Stimulated activated naive CD8-positive, alpha-beta T cell treated with anti-CD3 and anti-CD28 coated beads, Interleukin-15, Interleukin-2, amounts not matched to agents 100 ng/mL and 50 ng/mL, for 24 hours (primary cell): Measurements from ENCODE around the gene TPST1.
"Not testable (repeated sequence)": the region's sequence is repeated elsewhere in the genome, so short reads cannot be mapped to it uniquely, and the experiment has no call there.

Source experiments
- H3K27ac Mint-ChIP-seq: one replicate; pipeline ENCODE4 v1.8.0; 2021; ENCODE audit warnings: mild to moderate bottlenecking, mixed read lengths
- H3K27me3 Mint-ChIP-seq: one replicate; pipeline ENCODE4 v1.8.0; 2021; ENCODE audit warnings: mixed read lengths
- H3K36me3 Mint-ChIP-seq: one replicate; pipeline ENCODE4 v1.8.0; 2021; ENCODE audit warnings: low read depth, mixed read lengths
- H3K4me1 Mint-ChIP-seq: one replicate; pipeline ENCODE4 v1.8.0; 2021; ENCODE audit warnings: low read depth, mixed read lengths
- H3K4me3 Mint-ChIP-seq: one replicate; pipeline ENCODE4 v1.8.0; 2021; ENCODE audit warnings: mild to moderate bottlenecking, mixed read lengths
- H3K9me3 Mint-ChIP-seq: one replicate; pipeline ENCODE4 v1.8.0; 2021; ENCODE audit warnings: mixed read lengths

Gene TPST1

DNA sequence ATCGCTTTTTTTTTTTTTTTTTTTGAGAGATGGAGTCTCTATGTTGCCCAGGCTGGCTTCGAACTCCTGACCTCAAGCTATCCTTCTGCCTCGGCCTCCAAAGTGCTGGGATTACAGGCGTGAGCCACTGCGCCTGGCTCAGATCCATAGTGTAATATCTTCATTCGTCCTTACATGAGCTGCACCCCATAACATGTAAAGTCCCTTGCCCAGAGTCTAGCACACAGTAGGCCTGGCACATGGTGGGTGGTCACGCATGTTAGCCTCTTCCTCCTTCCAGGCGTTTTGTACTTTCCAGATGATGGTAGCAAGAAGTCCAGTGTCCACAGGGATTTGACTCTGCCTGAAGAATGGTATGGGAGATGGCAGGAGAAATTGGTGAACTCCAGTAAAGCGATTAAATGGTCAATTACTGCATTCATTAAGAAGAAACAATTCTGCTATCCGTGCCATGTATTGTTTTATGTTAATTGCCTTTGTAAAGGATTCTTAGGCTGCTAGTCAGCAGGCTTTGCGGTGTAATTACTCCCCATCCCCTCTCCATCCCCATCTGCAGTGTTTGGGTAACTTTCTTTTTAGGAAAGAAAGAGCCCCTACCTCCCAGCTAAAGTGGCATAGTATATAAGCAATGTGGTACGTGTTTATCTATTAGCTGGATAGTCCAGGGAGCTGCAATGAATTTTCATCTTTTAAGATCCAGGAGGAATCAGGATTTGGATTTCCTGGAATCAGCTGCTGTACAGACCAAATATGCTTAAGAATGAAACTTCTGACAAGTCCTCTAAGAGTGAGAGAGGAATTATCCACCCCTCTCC, 1.2 kb downstream of the TPST1 start:
- Mint-ChIP-seq H3K27me3 (peaks cover 16% of the 10 kb centered on the region), H3K4me3 (peak overlapping the region; percentile 92), H3K27ac (peak overlapping the region; percentile 84), H3K9me3 (no peaks in the 10 kb centered on the region), H3K4me1 (peaks cover 35% of the 10 kb centered on the region), H3K36me3 (no peaks in the 10 kb centered on the region)

DNA sequence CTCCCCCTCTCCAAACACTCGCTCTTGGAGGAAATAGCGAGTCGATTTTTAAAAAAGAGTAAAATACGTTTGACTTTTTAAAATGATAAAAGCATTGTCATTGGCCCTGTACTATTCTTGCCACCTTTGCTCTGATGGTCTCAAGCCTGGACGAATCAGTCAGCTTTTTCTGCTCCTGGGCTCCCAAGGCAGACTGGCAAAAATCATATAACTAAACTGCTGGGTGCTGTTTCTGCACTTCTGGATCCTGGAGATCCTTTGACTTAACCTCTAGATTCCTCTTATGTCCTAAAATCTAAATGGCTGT, 1.8 kb downstream of the TPST1 start:
- Mint-ChIP-seq H3K4me3 (peak overlapping the region; percentile 92), H3K9me3 (no peaks in the 10 kb centered on the region), H3K27ac (peak overlapping the region; percentile 34), H3K36me3 (no peaks in the 10 kb centered on the region), H3K4me1 (peaks cover 35% of the 10 kb centered on the region), H3K27me3 (peaks cover 16% of the 10 kb centered on the region)

DNA sequence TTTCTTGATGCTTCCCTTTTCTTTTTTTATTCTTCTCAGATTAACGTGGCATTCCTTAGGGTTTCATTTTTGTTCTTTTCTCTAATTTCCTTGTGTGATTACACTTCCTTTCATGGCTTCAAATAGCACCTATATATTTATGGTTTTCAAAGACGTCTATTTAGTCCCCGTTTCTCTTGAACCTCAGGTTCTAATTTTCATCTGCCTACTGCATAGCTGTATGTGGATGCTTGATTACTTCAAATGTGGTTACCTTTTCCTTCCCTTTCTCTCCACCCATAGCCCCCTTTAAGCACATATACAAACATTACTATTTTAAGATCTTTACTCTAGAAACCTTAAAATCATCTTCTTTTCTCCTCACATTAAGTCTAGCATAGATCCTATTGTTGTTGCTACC, 2.4 kb downstream of the TPST1 start:
- H3K36me3 Mint-ChIP-seq: no peaks in the 10 kb centered on the region
- peaks cover 10% of the 10 kb centered on the region for H3K27me3 Mint-ChIP-seq
- peak overlapping the region; percentile 92 for H3K4me3 Mint-ChIP-seq
- H3K27ac Mint-ChIP-seq: no peak overlapping the region
- H3K4me1 Mint-ChIP-seq: peaks cover 36% of the 10 kb centered on the region
- no peaks in the 10 kb centered on the region for H3K9me3 Mint-ChIP-seq

DNA sequence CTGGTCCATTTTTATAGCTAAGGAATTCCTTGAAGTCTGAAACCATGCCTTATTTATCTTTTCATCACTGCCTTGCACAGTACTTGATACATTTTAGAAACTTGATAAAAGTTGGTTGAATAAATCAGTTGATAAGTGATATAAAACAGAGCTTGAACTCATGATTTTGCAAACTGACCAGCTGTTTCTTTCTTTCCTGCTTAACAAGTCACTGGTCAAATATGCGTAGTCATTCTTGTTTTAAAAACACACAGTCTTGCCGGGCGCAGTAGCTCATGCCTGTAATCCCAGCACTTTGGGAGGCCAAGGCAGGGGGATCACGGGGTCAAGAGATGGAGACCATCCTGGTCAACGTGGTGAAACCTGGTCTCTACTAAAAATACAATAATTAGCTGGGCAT, 6.3 kb downstream of the TPST1 start:
- peaks cover 35% of the 10 kb centered on the region for H3K4me1 Mint-ChIP-seq

DNA sequence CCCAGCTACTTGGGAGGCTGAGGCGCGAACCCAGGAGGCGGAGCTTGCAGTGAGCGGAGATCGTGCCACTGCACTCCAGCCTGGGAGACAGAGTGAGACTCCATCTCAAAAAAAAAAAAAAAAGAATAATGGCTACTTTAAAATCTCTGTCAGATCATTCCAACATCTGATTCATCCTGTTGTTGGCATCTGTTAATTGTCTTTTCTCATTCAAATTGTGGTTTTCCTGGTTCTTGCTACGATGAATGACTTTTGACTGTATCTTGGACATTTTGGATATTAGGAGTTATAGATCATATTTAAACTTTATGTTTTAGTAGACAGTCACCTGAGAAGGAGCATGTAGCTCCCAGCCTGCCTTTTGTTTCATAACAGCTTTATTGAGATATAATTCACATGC, 8.5 kb downstream of the TPST1 start:
- no peaks in the 10 kb centered on the region for H3K36me3 Mint-ChIP-seq
- H3K4me1 Mint-ChIP-seq: peaks cover 19% of the 10 kb centered on the region
- H3K27ac Mint-ChIP-seq: no peak overlapping the region
- no peaks in the 10 kb centered on the region for H3K9me3 Mint-ChIP-seq
- H3K4me3 Mint-ChIP-seq: no peak overlapping the region
- H3K27me3 Mint-ChIP-seq: no peaks in the 10 kb centered on the region

More for the DNA sequence above, 6.3 kb downstream of the TPST1 start:
- no peak overlapping the region for H3K27ac Mint-ChIP-seq
- no peak overlapping the region for H3K4me3 Mint-ChIP-seq
- H3K9me3 Mint-ChIP-seq: no peaks in the 10 kb centered on the region
- peaks cover under 1% of the 10 kb centered on the region for H3K27me3 Mint-ChIP-seq
- H3K36me3 Mint-ChIP-seq: no peaks in the 10 kb centered on the region

DNA sequence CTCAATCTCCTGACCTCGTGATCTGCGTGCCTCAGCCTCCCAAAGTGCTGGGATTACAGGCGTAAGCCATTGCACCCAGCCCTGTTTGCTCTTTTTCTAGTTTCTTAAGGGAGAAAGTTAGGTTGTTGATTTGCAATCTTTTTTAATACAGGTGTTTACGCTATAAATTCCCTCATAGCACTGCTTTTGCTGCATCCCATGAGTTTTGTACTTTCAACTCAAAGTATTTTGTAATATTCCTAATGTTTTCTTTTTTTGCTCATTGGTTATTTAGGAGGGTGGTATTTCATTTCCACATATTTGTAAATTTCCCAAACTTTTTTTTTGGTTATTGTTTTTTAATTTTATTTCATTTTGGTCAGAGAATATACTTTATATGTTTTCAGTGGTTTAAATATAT, 11.6 kb downstream of the TPST1 start:
- no peak overlapping the region for H3K4me3 Mint-ChIP-seq
- H3K27me3 Mint-ChIP-seq: no peaks in the 10 kb centered on the region
- H3K4me1 Mint-ChIP-seq: peaks cover 19% of the 10 kb centered on the region
- no peaks in the 10 kb centered on the region for H3K9me3 Mint-ChIP-seq
- no peak overlapping the region for H3K27ac Mint-ChIP-seq
- H3K36me3 Mint-ChIP-seq: no peaks in the 10 kb centered on the region

DNA sequence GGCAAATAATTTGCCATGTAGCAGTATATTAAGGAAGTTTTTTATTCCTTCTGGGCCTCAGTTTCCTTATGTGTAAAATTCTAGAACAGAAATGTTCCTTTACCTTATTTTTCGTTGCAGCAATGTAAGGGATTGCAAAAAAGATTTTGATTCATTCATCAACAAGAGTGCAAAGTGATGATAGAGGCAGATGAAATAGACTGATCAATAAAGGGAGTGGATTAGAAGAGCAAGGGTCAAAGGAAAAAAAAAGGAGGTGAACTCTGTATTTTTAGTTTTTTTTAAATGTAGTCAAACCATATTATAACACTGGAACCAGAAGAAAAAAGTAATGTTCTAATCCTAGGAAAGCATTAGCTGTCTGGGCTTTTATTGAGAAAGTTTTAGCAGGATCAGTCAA, 14.7 kb downstream of the TPST1 start:
- no peaks in the 10 kb centered on the region for H3K36me3 Mint-ChIP-seq
- no peaks in the 10 kb centered on the region for H3K27me3 Mint-ChIP-seq
- no peaks in the 10 kb centered on the region for H3K9me3 Mint-ChIP-seq
- H3K4me3 Mint-ChIP-seq: no peak overlapping the region
- H3K4me1 Mint-ChIP-seq: peaks cover 5% of the 10 kb centered on the region
- no peak overlapping the region for H3K27ac Mint-ChIP-seq

DNA sequence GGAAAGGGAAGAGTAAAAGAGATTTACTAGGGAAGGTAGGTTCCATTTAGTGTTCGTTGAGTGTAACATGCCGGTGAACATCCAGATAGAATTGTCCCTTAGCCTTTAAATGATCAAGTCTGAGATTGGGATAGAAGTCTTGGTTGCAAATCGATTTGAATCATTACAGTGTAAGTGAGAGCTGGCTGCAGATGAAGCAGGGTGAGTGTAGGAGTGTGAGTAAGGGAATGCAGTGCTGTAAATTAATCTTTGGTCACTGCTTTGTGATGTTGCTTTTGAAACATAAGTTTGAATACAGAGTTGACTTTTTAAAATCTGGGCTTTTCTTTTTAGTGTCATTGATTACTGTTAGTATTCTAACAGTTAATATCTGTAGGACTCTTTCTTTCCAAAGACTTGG, 16.3 kb downstream of the TPST1 start:
- H3K9me3 Mint-ChIP-seq: no peaks in the 10 kb centered on the region
- H3K27me3 Mint-ChIP-seq: no peaks in the 10 kb centered on the region
- no peak overlapping the region for H3K27ac Mint-ChIP-seq
- no peaks in the 10 kb centered on the region for H3K36me3 Mint-ChIP-seq
- peaks cover 5% of the 10 kb centered on the region for H3K4me1 Mint-ChIP-seq
- H3K4me3 Mint-ChIP-seq: no peak overlapping the region

DNA sequence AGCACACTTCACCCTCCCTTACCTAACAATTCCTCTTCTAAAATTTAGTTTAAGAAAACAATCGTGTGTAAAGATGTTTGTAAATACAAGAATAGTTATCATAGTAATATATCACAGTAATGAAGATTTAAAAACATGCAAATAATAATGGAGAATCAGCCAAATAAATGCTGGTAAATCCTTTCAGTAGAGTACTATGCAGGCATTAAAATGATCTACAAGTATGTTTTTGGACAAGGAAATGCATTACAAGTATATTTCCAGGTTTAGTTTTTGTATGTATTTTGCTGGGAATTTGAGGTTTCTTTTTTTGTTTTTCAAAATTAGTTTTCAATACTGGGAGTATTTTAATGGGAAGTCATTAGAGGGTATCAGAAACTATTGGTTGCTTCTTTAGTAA, 22.7 kb downstream of the TPST1 start:
- no peak overlapping the region for H3K27ac Mint-ChIP-seq
- no peak overlapping the region for H3K4me3 Mint-ChIP-seq
- peaks cover 3% of the 10 kb centered on the region for H3K36me3 Mint-ChIP-seq
- no peaks in the 10 kb centered on the region for H3K27me3 Mint-ChIP-seq
- peaks cover 3% of the 10 kb centered on the region for H3K9me3 Mint-ChIP-seq
- no peaks in the 10 kb centered on the region for H3K4me1 Mint-ChIP-seq

DNA sequence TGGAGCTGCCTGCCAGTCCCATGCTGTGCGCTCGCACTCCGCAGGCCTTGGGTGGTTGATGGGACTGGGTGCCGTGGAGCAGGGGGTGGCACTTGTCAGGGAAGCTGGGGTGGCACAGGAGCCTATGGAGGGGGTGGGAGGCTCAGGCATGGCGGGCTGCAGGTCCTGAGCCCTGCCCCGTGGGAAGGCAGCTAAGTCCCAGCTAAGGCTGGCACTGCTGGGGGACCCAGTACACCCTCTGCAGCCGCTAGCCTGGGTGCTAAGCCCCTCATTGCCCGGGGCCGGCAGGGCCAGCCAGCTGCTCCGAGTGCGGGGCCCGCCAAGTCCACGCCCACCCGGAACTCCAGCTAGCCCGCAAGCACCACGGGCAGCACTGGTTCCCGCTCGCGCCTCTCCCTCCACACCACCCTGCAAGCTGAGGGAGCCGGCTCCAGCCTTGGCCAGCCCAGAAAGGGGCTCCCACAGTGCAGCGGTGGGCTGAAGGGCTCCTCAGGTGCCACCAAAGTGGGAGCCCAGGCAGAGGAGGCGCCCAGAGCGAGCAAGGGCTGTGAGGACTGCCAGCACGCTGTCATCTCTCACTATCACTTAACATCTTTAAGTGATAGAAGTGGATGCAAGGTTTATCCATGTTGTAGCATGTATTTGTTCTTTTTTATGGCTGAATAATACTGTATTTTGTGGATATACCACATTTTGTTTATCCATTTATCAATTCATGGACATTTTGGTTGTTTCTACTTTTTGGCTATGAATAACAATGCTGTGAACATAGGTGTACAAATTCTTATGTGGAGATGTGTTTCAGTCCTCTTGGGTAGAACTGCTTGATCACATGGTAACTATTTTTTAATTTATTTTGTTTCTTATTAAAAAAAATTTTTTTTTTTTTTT, 26.4 kb downstream of the TPST1 start:
- H3K27ac Mint-ChIP-seq, H3K4me1 Mint-ChIP-seq, H3K27me3 Mint-ChIP-seq, H3K4me3 Mint-ChIP-seq, H3K9me3 Mint-ChIP-seq: not testable (repeated sequence)
- H3K36me3 Mint-ChIP-seq: peaks cover 11% of the 10 kb centered on the region

DNA sequence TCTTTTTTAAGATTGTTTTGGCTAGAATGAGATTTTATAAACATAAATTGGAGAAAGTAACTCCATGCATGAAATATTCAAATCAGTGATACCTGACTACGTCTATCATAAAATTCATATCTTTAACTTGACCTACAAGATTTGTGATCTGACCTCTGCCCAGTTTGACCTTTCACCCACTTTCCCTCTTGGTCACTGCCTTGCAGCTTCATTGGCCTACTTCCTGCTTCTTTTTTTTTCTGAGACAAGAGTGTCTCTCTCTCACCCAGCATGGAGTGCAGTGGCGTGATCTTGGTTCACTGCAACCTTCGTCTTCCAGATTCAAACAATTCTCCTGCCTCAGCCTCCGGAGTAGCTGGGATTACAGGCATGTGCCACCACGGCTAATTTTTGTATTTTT, 28.5 kb downstream of the TPST1 start:
- no peak overlapping the region for H3K27ac Mint-ChIP-seq
- no peak overlapping the region for H3K4me3 Mint-ChIP-seq
- no peaks in the 10 kb centered on the region for H3K27me3 Mint-ChIP-seq
- peaks cover 11% of the 10 kb centered on the region for H3K36me3 Mint-ChIP-seq
- no peaks in the 10 kb centered on the region for H3K4me1 Mint-ChIP-seq
- H3K9me3 Mint-ChIP-seq: peaks cover 6% of the 10 kb centered on the region

DNA sequence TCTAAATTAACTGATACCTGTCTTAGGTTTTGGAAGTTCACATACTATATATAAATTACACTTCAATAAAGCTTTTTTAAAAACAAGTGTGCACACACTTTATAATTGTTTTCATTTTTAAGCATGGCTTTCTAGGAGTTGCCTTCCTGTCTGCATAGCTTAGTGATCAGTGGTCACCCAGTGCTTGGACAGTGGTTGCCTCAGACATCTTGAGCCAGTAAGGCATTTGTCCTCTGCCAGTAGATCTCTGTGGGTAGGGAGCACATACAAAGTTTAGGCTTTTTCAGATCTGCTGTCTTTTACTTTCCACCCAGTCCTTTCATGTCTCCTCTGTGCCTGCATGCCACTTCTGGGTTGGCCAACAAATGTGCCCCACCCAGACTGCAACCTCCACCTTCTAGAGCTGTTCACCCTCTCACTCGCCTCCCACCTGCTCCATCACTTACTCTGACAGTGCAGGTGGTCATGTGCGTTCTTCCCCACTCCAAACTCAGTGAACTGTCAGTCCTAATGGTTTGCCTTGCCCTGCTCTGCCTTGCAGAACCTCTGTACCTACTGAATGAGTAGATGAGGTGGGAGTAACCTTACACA, 31.7 kb downstream of the TPST1 start:
- no peak overlapping the region for H3K4me3 Mint-ChIP-seq
- H3K9me3 Mint-ChIP-seq: peaks cover 6% of the 10 kb centered on the region
- H3K27ac Mint-ChIP-seq: no peak overlapping the region

DNA sequence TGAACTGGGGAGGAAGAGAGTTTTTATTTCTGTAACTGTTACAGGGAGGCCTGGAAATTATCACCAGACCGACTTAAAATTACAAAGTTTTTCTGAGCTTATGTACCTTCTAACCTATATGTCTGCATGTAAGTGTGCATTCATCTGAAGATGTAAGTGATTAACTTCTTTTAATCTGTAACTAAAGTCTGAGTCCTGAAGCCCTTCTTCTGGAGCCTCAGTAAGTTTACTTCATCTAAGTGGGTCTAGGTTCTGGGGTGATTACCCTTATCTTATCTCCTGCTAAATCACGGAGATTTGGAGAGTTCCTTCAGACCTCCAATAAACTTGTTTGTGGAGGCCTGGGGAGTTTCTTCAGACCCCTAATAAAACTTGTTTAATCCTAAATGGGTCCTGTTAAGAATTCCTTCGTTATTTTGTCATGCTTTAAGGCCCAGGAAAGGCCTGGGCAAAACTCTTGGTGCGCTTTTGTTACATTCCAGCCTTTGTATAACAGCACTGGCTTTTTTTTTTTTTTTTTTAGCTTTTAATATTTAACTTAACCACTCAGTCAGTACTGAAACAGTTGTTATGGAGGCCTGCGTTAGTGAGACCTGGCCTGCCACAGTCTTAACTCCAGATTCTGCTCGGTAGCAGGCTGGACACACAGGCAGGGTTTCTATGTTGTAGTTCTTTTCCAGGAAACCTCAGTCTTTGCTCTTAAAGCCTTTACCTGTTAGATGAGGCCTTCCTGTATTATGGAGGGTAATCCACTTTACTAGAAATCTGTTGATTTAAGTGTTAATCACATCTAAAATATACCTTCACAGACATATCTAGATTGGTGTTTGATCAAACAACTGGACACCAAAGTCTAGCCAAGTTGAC, 33.0 kb downstream of the TPST1 start:
- Mint-ChIP-seq H3K4me3 (no peak overlapping the region), H3K9me3 (no peaks in the 10 kb centered on the region), H3K27ac (no peak overlapping the region), H3K4me1 (no peaks in the 10 kb centered on the region), H3K27me3 (no peaks in the 10 kb centered on the region), H3K36me3 (peaks cover 5% of the 10 kb centered on the region)

More for the DNA sequence above, 31.7 kb downstream of the TPST1 start:
- no peaks in the 10 kb centered on the region for H3K4me1 Mint-ChIP-seq
- H3K36me3 Mint-ChIP-seq: peaks cover 11% of the 10 kb centered on the region
- no peaks in the 10 kb centered on the region for H3K27me3 Mint-ChIP-seq

DNA sequence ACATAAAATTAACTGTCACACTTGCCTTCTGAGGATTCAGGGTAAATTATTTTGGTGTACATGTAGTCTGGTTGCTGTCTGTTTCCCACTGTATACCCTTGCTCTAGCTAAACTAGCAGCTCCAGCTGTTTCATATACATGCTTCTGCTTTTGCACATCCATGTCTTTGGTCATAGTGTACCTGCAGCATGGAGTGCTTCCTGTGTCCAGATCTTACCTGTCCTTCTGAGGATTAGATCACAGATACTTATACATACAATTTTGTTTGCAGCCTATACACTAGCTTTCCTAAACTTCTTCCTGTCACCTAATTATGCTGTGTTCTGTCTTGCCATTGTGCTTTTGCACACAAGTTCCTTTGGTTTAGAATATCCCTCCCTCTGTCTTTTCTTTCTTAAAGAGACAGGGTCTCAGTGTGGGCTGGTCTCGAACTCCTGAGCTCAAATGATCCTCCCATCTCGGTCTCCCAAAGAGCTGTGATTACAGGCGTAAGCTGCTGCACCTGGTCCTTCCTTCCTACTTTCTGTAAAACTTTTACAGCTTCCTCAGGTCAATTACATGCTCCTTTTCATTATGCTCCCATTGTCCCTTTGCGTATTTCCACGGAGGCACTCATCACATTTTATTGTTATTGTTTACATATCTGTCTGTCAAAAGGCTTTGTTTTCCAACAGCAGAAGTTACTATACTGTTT, 33.8 kb downstream of the TPST1 start:
- no peaks in the 10 kb centered on the region for H3K4me1 Mint-ChIP-seq
- no peak overlapping the region for H3K4me3 Mint-ChIP-seq
- no peaks in the 10 kb centered on the region for H3K9me3 Mint-ChIP-seq
- no peak overlapping the region for H3K27ac Mint-ChIP-seq
- H3K27me3 Mint-ChIP-seq: no peaks in the 10 kb centered on the region
- H3K36me3 Mint-ChIP-seq: peaks cover 4% of the 10 kb centered on the region
